ENCODE data around the gene TTC23. TPM values are rescaled to one million over a fixed set of nuclear protein-coding genes. Genes with fewer than 3 reads are reported as not detected.

The TTC23 gene
- total and polyA plus RNA-seq, 9 of the 15 experiments (the other 6 are each of a cell fraction or from before 2014, with no cell fraction given): 0.41 to 4.5 (median 2.5) TPM

GRCh38 chr15:99250857-99251841 is 1.8 kb upstream of the TTC23 start, which contains the start of gene LRRC28 (continued):
- TF ChIP-seq ZNF583 (CRISPR knock-in tag; IDR thresholded peaks at IDR 0.05): no peak
- peak in 1 of 3 experiments; percentile 84; a peak in 2 of 6 replicates for TF ChIP-seq ZBTB11 (CRISPR knock-in tag; IDR thresholded peaks at IDR 0.05)
- peak; percentile 46; the same call in 1 of the 2 replicates for TF ChIP-seq HCFC1 (IDR thresholded peaks at IDR 0.05; ENCODE audit: low read depth, low read length)
- peak; percentile 65; the same call in 1 of the 2 replicates for TF ChIP-seq CBX1 (IDR thresholded peaks at IDR 0.05; ENCODE audit: low read depth)
- TF ChIP-seq POLR2H (tag; IDR thresholded peaks at IDR 0.05; ENCODE audit: low read depth): peak; percentile 93
- no peak for TF ChIP-seq REST (IDR thresholded peaks at IDR 0.05; ENCODE audit: borderline replicate concordance)
- peak; percentile 53; the same call in 1 of the 2 replicates for TF ChIP-seq REST (CRISPR knock-in tag; IDR thresholded peaks at IDR 0.05; ENCODE audit: low read depth)
- TF ChIP-seq EGR1 (conservative IDR thresholded peaks at IDR 0.05): peak; percentile 30; the same call in 1 of the 2 replicates
- TF ChIP-seq CREB3 (tag; conservative IDR thresholded peaks at IDR 0.05; ENCODE audit: low read depth): peak; percentile 89
- peak; percentile 79; the same call in 1 of the 2 replicates for TF ChIP-seq ZNF263 (CRISPR knock-in tag; IDR thresholded peaks at IDR 0.05; ENCODE audit: borderline replicate concordance)
- TF ChIP-seq TAF7 (tag; IDR thresholded peaks at IDR 0.05): peak; percentile 92

All from K562 (cell line).